HL-60 (cell line): Measurements from ENCODE around the gene DNAH17.

ENCODE experiments used
- DNase-seq, 2 experiments: peaks; one replicate each; pipeline ENCODE4 v3.0.0-alpha.2; 2010 to 2020; ENCODE audit warnings: low read depth in 1 of 2, low spot score in 1 of 2
- H3K27ac ChIP-seq: fragments of 250-450 bp; sonication (Bioruptor Pico); replicated peaks from 2 replicates; pipeline ENCODE4 v1.5.1; 2020; ENCODE audit warnings: mild to moderate bottlenecking, moderate library complexity
- H3K27me3 ChIP-seq: fragments of 250-450 bp; sonication (Bioruptor Pico); 2 replicates; pipeline ENCODE4 v1.5.1; 2021; ENCODE audit warnings: mild to moderate bottlenecking, moderate library complexity; ENCODE audit not compliant: insufficient read depth, poor library complexity, severe bottlenecking
- H3K4me3 ChIP-seq: replicated peaks from 2 replicates; pipeline ENCODE4 v1.5.1; 2011; ENCODE audit warnings: mild to moderate bottlenecking, control low read depth, low read length; ENCODE audit not compliant: insufficient read depth
- CTCF ChIP-seq: IDR thresholded peaks from one replicate; pipeline ENCODE4 v1.5.1; 2011; ENCODE audit warnings: low read length, control low read depth, inconsistent platforms; ENCODE audit not compliant: insufficient read depth
- GABPA ChIP-seq: IDR thresholded peaks from 2 replicates; pipeline ENCODE4 v1.6.1; 2012; ENCODE audit warnings: low read depth
- POLR2AphosphoS5 ChIP-seq: IDR thresholded peaks from 2 replicates; pipeline ENCODE4 v1.6.1; 2012; ENCODE audit warnings: low read depth
- REST ChIP-seq: IDR thresholded peaks from 2 replicates; pipeline ENCODE4 v1.6.1; 2012; ENCODE audit warnings: low read depth; ENCODE audit not compliant: insufficient replicate concordance
- SPI1 ChIP-seq: IDR thresholded peaks from 2 replicates; pipeline ENCODE4 v1.6.1; 2012; ENCODE audit warnings: low read depth, mild to moderate bottlenecking, borderline replicate concordance

DNAH17 gene

GRCh38 chr17:78535273-78536197, 41.7 kb downstream of the DNAH17 start:
- DNase-seq, result no peak
- Histone ChIP-seq H3K27me3 (no peaks in the 10 kb centered on the region), H3K4me3 (no peak overlapping the region), H3K27ac (no peak overlapping the region)
- TF ChIP-seq SPI1 (no peak), CTCF (no peak), POLR2AphosphoS5 (no peak), GABPA (no peak)

GRCh38 chr17:78534492-78535272, 42.5 kb downstream of the DNAH17 start:
- no peak for DNase-seq
- H3K4me3 ChIP-seq, result no peak overlapping the region
- no peaks in the 10 kb centered on the region for H3K27me3 ChIP-seq
- TF ChIP-seq SPI1 (no peak), POLR2AphosphoS5 (no peak), REST (no peak), GABPA (no peak), CTCF (no peak)
- H3K27ac ChIP-seq, result no peak overlapping the region

- H3K27me3 ChIP-seq, result no peaks in the 10 kb centered on the region
- TF ChIP-seq SPI1 (no peak), CTCF (no peak), GABPA (no peak), REST (no peak), POLR2AphosphoS5 (no peak)
- no peak overlapping the region for H3K4me3 ChIP-seq
- no peak for DNase-seq
- H3K27ac ChIP-seq, result no peak overlapping the region
Observed at GRCh38 chr17:78532922-78533640, 44.1 kb downstream of the DNAH17 start.
